Measurements from ENCODE around the gene NCR1.
"Not testable (repeated sequence)": the region's sequence is repeated elsewhere in the genome, so short reads cannot be mapped to it uniquely, and the experiment has no call there.

- not testable (repeated sequence) for TF ChIP-seq EZH2, CTCF (IDR thresholded peaks at IDR 0.05)
Observed at GRCh38 chr19:54901153-54901552, 4.8 kb upstream of the NCR1 start.
